Lower leg skin (tissue), 3 donors: ENCODE data around the gene PPIH.

Experiments used
- POLR2A ChIP-seq, 2 donors: fragments of 450-650 bp; IDR thresholded peaks; one replicate each; pipeline ENCODE4 v1.6.1; 2016 to 2017; ENCODE audit warnings: antibody characterized with exemption in 2 of 2, mild to moderate bottlenecking in 1 of 2, moderate library complexity in 1 of 2
- TF ChIP-seq, protein P1 (sequence below), 3 donors: fragments of 450-650 bp; IDR thresholded peaks; one replicate each; pipeline ENCODE4 v1.5.1; 2016; ENCODE audit warnings: antibody characterized with exemption in 3 of 3, mild to moderate bottlenecking in 3 of 3, moderate library complexity in 2 of 3

DNA sequence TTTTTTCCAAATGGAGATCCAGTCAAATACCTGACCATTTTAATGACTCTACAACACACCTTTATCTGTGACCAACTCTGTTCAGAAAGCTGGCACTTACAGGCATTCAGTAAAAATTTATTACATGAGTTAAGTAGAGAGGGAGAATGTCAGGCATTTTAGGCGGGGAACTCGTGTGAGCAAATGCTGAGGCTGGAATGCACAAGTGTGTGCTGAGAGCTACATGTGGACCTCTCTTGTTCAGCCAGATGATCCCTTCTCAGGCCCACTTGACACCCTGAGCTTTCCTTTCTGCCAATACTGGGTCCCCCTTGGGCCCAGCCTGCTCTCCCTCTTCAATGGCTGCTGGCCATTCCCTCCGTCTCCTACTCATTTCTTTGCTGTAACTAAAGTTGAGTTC lies 11.7 kb downstream of the PPIH start:
- TF ChIP-seq, protein P1, sequence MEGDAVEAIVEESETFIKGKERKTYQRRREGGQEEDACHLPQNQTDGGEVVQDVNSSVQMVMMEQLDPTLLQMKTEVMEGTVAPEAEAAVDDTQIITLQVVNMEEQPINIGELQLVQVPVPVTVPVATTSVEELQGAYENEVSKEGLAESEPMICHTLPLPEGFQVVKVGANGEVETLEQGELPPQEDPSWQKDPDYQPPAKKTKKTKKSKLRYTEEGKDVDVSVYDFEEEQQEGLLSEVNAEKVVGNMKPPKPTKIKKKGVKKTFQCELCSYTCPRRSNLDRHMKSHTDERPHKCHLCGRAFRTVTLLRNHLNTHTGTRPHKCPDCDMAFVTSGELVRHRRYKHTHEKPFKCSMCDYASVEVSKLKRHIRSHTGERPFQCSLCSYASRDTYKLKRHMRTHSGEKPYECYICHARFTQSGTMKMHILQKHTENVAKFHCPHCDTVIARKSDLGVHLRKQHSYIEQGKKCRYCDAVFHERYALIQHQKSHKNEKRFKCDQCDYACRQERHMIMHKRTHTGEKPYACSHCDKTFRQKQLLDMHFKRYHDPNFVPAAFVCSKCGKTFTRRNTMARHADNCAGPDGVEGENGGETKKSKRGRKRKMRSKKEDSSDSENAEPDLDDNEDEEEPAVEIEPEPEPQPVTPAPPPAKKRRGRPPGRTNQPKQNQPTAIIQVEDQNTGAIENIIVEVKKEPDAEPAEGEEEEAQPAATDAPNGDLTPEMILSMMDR (IDR thresholded peaks at IDR 0.05), result no peak
- TF ChIP-seq POLR2A (IDR thresholded peaks at IDR 0.05), result no peak
